HG03457 (cell line): ENCODE measurements around the gene OR51B6.
A peak's percentile ranks its signal among the peaks of the same experiment; 100 is the strongest.
"Not testable (repeated sequence)": the region's sequence is repeated elsewhere in the genome, so short reads cannot be mapped to it uniquely, and the experiment has no call there.

Source experiments
- ATAC-seq: cut with Tn5 transposase; IDR thresholded peaks from one replicate; pipeline ENCODE4 v1.9.1; 2021; ENCODE audit warnings: moderate number of reproducible peaks; ENCODE audit not compliant: unreplicated experiment

The OR51B6 gene

DNA sequence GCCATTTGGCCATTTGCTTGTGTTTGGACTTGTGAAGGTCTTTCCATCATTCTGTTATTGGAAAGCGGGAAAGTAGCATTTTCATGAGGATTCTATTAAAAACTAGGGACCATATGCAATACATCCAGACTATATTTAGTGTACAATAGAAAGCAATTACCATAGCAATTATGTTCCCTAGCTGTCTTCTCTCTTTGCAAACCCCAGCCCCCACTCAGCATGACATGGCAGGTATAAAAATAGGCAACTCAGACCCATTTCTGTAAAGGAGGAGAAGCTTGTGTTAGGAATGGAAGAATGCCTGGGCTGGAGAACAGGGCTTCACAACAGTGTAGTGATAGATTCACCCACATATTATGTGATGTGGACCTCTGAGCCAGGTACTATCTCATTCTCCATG is 12.4 kb downstream of the OR51B6 start:
- no peak for ATAC-seq

DNA sequence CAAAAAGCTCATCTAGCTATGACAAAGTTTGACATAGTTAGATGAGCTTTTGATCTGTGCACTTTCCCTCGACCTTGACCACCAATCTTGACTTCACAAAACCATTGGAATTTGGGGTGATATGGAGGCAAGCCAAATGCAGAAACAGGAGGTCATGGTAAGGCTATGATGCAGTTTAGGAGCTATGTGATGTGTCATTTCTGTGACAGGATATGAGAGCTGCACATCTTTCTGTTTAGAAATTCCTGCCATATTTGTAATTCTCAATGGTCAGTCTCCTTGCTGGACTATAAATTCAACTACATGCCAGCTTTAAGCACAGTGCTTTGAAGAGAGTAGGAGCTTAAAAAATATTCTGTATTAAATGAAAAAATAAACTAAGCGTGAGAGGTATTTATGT is 12.9 kb downstream of the OR51B6 start:
- no peak for ATAC-seq

DNA sequence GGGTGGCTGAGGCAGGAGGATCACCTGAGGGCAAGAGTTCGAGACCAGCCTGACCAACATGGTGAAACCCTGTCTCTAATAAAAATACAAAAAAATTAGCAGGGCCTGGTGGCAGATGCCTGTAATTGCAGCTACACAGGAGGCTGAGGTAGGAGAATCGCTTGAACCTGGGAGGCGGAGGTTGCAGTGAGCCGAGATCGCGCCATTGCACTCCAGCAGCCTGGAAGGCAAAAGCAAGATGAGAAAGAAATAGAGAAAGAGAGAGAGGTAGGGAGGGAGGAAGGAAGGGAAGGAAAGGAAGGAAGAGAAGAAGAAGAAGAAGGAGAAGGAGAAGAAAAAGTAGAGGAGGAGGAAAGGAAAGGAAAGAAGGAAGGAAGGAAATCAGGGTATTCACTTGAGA is 15.1 kb downstream of the OR51B6 start:
- ATAC-seq = not testable (repeated sequence)

DNA sequence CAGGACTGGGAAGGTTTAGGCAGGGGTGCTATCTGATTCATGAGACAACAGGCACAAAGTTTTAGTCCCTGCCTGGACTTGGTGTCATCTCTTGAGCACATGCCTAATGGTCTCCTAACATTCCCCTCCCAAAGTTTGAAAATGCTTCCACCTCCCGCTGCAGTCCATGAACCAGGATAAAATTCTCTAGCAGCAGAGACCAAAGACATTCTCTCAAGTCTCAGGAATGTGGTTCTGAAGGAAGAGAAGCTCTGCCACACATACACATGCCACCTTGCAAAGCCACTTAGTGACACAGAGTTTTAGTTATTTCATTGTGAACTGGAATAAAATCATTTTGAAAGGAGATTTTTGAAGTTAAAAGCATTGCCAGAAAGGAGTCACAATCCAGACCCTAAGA is 15.5 kb downstream of the OR51B6 start:
- ATAC-seq = no peak

DNA sequence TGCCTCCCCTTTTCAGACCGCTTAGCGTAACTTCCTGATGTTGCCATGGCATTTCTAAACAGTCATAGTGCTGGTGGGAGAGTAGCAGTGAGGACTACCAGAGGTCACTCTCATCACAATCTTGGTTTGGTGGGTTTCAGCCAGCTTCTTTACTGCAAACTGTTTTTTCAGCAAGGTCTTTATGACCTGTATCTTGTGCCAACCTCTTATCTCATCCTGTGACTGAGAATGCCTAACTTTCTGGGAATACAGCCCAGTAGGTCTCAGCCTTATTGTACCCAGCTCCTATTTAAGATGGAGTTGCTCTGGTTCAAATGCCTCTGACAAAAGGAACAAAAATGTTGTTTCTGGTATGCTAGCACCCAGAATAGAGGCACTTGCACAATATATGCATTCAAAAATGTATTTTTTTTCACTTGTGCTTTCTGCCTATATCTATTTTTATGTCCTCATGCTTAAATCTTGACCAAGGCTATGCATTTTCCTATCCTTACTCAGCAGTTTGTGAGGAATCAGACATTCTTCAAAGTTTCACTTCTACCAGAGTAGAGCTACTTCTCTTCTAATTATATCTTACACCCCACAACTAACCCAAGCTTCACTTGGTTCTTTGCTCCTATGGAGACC is 16.3 kb downstream of the OR51B6 start:
- ATAC-seq = no peak

DNA sequence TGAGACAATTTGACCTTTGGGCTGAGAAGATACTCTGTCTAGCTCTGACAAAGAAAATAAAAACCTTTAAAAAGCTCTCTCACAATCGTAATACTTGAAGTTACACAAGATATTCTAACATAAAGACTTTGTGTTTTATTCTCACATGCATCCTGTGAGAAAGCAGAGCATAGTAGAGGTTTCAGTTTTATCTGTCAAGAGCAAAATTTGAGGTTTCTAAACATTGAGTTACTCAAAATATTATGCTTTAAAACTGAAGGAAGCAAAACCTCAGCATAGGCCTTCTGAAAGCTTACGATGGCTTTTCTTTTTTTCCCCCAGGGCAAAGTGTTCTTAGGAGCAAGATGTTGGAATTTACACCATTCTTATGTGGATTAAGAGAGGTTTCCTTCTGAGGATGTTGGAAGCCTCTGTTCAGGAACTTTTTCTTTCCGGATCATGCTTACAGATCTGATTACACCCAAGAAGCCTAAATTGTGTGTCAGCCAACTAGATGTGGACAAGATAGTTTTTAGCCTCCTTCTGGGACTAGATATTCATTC is 17.3 kb downstream of the OR51B6 start:
- ATAC-seq = no peak

DNA sequence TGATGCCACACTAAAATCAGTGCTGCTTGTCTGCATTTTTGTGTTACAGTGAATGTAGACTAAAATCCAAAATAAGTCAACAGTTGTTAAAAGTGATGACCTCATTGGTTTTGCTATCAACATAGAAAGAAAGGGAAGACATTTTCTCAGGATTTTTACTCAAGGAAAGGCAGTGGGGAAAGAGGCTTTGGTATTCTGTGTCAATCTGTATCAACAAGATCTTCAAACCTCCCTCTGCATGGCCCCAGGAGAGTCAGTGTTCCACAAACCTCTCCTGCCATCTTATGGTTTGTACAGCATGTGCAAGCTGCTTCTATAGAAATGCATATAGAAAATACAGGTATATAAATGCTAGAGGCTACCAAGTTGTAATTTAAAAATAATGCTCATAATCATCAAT is 18.5 kb downstream of the OR51B6 start:
- peak; percentile 74 for ATAC-seq

DNA sequence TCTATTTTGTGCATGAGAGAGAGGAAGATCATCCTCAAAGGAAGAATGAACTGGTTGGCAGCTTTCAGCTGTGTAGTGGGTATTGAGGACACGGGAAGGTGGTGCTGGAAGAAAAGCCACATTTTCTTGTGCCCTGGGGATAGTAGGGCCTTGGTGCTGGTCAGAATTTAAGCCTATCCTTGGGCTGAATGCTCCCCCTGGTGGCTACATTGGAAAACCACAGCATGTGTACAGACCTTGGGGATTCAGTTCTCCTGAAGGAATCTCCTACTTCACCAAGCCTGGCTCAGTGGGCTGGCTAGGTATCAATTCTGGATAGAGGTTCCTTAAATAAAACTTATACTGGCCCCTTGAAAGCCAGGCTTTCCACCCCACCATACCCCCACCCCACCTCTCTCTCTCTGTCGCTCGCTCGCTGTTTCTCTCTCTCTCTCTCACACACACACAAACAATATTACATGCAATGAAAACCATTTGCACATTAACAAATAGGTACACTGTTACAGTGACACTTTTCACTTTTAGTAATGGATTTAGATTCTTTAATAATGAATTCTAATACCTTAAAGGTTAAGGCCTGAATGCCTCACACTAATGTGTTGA is 29.5 kb downstream of the OR51B6 start:
- no peak for ATAC-seq

DNA sequence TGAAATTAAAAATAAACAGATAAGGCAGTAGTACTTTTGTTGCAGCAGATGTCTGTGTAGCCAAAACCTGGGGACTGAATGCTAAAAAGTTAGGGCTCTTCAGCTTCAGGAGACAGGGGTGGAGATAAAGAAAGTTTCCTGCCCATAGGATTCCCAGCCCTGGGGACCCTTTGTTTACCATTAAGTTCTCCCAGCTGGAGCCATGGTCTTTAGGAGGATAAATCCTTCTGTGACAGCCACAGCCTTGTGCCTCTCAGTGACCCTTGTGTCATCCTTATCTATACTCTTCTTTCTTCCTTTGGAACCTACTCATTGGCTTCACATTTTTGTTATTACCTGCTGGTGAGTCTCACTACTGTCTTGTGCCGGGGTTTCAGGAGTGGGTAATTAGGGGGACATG is 32.3 kb downstream of the OR51B6 start, which contains the start of gene OR51M1:
TSS of gene OR51M1 (plus strand) at position 237 of the 400 bp plus-strand sequence. CDS start 5,587 bp downstream, outside the sequence.
- ATAC-seq = no peak

DNA sequence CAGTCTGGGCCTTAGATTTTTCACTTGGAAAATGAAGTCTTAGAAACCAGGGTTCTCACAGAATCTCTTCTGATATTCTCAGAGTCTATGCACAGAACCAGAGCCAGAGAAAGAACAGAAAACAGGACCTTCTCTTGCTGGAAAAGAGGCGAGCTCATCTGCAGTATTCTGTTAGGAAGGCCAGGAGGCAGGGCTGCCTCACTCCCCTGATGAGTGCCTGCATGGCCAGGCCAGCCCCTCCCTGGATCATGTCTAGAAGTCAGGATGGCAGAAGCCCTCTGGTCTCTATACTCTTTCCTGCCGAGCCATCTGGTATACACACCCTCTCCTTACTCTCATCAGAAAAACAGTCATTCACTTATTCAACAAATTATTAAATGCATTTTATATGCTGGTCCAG is 33.0 kb downstream of the OR51B6 start:
- ATAC-seq = no peak

DNA sequence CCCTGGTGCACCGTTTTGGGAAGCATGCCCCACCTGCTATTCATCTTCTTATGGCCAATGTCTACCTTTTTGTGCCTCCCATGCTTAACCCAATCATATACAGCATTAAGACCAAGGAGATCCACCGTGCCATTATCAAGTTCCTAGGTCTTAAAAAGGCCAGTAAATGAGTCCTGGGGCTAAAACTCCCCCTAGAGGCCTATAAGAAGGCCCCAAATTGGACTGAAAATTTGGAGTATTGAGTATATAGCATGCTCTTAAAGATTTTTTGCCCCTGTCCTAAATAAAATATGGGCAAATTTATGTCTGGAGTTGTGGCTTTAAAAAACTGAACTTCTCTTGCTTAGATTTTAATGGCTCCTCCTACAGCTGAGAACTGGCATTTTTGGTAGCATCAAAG is 38.9 kb downstream of the OR51B6 start:
- no peak for ATAC-seq

DNA sequence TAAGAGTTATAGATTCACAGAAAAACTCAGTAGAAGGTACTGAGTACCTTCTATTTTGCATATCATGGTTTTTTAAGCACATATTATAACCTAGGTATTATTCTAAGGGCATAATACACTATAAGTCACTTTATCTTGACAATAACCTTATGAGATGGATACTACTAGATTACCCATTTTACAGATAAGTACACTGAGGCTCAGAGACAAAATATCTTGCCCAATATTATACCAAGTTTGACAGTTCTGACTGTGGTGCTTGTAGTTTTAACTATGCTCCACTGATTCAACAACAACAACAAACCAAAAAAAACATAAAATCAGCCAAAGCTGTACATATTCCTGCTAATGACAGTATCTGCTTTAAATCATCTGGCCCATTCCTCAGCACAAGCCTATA is 42.8 kb downstream of the OR51B6 start:
- no peak for ATAC-seq

DNA sequence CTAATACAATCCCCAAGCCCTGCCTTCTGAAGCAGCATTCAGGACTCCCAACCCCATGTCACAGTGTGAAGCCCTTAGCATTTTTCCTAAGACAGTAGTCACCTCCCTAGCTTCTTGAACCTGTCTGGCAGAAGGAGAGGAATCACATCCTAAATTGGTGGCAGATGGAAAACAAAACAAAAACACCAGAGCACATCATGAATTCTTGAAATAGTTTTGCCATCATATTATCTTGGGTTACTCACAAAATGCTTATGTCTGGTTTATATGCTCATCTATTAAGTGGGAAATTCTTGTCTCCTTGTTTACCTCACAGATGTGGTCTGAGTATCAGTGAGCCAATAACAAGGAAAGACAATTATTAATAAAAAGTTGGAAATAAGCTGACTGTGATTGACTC is 47.6 kb downstream of the OR51B6 start:
- ATAC-seq = no peak
